Gastroesophageal sphincter (tissue), 4 donors: ENCODE results near the gene ZNRF2. TPM values are rescaled to one million over a fixed set of nuclear protein-coding genes. Genes with fewer than 3 reads are reported as not detected.

Experiments used
- ATAC-seq: fragments of 150-250 bp; one replicate; pipeline ENCODE4 v1.9.1; 2016; ENCODE audit warnings: mild to moderate bottlenecking, moderate library complexity
- H3K27ac ChIP-seq, 4 donors: fragments of 200-600 bp; sonication (generic) in 3 of 4; 1 replicate in 3 of 4; 2 replicates in 1 of 4; pipeline ENCODE4 v1.5.1; 2016 to 2019
- H3K27me3 ChIP-seq: fragments of 200-600 bp; sonication (generic); one replicate; pipeline ENCODE4 v1.5.1; 2019
- H3K36me3 ChIP-seq, 2 donors: fragments of 200-600 bp; sonication (generic); one replicate each; pipeline ENCODE4 v1.5.1; 2019; ENCODE audit warnings: control low read depth in 1 of 2
- H3K4me1 ChIP-seq, 3 donors: fragments of 200-600 bp; sonication (generic); 1 replicate in 2 of 3; 2 replicates in 1 of 3; pipeline ENCODE4 v1.5.1; 2016 to 2019; ENCODE audit warnings: control low read depth in 2 of 3
- H3K4me3 ChIP-seq, 2 donors: fragments of 200-600 bp; sonication (generic); one replicate each; pipeline ENCODE4 v1.5.1; 2019; ENCODE audit warnings: mild to moderate bottlenecking in 1 of 2, moderate library complexity in 1 of 2
- H3K9me3 ChIP-seq, 3 donors: fragments of 200-600 bp; sonication (generic); one replicate each; pipeline ENCODE4 v1.5.1; 2017 to 2019; ENCODE audit warnings: control low read depth in 2 of 3
- EP300 ChIP-seq: sonication (generic); formaldehyde crosslinking; IDR thresholded peaks from one replicate; pipeline ENCODE4 v1.6.1; 2017; ENCODE audit warnings: antibody characterized with exemption, mild to moderate bottlenecking
- POLR2A ChIP-seq, 2 donors: fragments of 450-650 bp; IDR thresholded peaks; one replicate each; pipeline ENCODE4 v1.6.1; 2017; ENCODE audit warnings: antibody characterized with exemption in 2 of 2, mild to moderate bottlenecking in 2 of 2, moderate library complexity in 1 of 2
- POLR2AphosphoS5 ChIP-seq: sonication (generic); formaldehyde crosslinking; IDR thresholded peaks from one replicate; pipeline ENCODE4 v1.6.1; 2017; ENCODE audit warnings: antibody characterized with exemption
- WGBS, 2 donors: methylation state at CpG; one replicate each; pipeline ENCODE4 v1.1.5; 2018; ENCODE audit warnings: low coverage in 1 of 2; 5-methylcytosine and 5-hydroxymethylcytosine counted together
- total RNA-seq, 4 donors: library from RNA; depleted of rRNA; stranded (reverse); fragments of >200 nt; gene quantifications; one replicate each; pipeline ENCODE4 v1.1.0, GENCODE V29; 2016
- TF ChIP-seq, protein P1 (sequence below), 4 experiments: fragments of 200-600 bp in 2 of 4; fragments of 450-650 bp in 2 of 4; sonication (generic) in 1 of 4; IDR thresholded peaks; one replicate each; pipeline ENCODE4 v1.5.1; 2017 to 2019; ENCODE audit warnings: antibody characterized with exemption in 4 of 4, mild to moderate bottlenecking in 2 of 4, moderate library complexity in 2 of 4

ZNRF2 gene
- total RNA-seq, 4 donors from 2014 or later: 12.5 to 20.9 (median 18.6) TPM

DNA sequence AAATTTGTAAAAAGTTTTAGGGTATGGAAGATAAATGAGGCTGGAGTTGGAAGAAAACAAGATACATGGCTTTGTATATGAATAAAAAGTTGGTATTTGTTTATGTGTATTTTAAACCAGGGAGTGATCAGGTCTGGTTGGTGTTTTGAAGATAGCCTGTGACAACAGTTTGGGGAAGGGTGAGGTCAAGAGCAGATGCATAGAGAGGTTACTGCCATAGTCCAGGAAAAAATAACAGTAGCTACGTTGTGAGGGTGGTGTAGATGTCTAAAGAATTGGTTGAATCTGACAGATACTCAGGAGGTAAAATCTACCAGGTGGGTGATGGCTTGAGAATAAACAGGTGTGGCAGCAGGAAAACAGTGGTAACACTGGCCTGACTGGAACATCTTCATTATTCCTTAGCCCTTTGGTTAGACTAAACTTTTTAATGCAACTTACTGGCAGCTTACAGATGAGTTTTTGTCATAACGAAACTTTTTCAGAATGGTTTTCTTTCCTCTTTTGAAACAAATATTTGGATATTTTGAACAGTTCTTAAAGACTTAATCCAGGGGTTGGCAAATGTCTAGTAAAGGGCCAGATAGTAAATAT is 25.5 kb downstream of the ZNRF2 start:
- WGBS, 2 donors: 89 to 100% methylated on average over 1 to 2 of the region's 2 CpGs

GRCh38 chr7:30310674-30311362 is 26.4 kb downstream of the ZNRF2 start:
- Histone ChIP-seq H3K4me3 (no peak overlapping the region), H3K27ac (no peak overlapping the region), H3K27me3 (no peaks in the 10 kb centered on the region), H3K9me3 (no peaks in the 10 kb centered on the region), H3K36me3 (no peaks in the 10 kb centered on the region), H3K4me1 (peaks cover 0 to 44% (median 7%) of the 10 kb centered on the region in 3 donors)
- WGBS, 2 donors: 94% methylated on average over 8 to 9 of the region's 9 CpGs
- no peak for TF ChIP-seq EP300
- TF ChIP-seq, protein P1, sequence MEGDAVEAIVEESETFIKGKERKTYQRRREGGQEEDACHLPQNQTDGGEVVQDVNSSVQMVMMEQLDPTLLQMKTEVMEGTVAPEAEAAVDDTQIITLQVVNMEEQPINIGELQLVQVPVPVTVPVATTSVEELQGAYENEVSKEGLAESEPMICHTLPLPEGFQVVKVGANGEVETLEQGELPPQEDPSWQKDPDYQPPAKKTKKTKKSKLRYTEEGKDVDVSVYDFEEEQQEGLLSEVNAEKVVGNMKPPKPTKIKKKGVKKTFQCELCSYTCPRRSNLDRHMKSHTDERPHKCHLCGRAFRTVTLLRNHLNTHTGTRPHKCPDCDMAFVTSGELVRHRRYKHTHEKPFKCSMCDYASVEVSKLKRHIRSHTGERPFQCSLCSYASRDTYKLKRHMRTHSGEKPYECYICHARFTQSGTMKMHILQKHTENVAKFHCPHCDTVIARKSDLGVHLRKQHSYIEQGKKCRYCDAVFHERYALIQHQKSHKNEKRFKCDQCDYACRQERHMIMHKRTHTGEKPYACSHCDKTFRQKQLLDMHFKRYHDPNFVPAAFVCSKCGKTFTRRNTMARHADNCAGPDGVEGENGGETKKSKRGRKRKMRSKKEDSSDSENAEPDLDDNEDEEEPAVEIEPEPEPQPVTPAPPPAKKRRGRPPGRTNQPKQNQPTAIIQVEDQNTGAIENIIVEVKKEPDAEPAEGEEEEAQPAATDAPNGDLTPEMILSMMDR (IDR thresholded peaks at IDR 0.05): no peak
- no peak for ATAC-seq

More for the DNA sequence above, 25.5 kb downstream of the ZNRF2 start:
- Histone ChIP-seq H3K27me3 (no peaks in the 10 kb centered on the region), H3K9me3 (no peaks in the 10 kb centered on the region), H3K4me3 (no peak overlapping the region), H3K4me1 (peaks cover 0 to 48% (median 7%) of the 10 kb centered on the region in 3 donors), H3K27ac (no peak overlapping the region), H3K36me3 (no peaks in the 10 kb centered on the region)
- ATAC-seq: no peak
- TF ChIP-seq POLR2AphosphoS5: no peak
- TF ChIP-seq, protein P1 (IDR thresholded peaks at IDR 0.05): no peak
- TF ChIP-seq EP300: no peak
- no peak for TF ChIP-seq POLR2A (IDR thresholded peaks at IDR 0.05)

- WGBS, 2 donors: 74 to 96% methylated on average over 3 of the region's 3 CpGs
- Histone ChIP-seq H3K4me1 (peaks cover 0 to 38% (median 7%) of the 10 kb centered on the region in 3 donors), H3K36me3 (no peaks in the 10 kb centered on the region), H3K9me3 (no peaks in the 10 kb centered on the region), H3K27me3 (no peaks in the 10 kb centered on the region), H3K4me3 (no peak overlapping the region), H3K27ac (no peak overlapping the region)
- TF ChIP-seq EP300 (no peak), POLR2A (IDR thresholded peaks at IDR 0.05) (no peak), POLR2AphosphoS5 (no peak)
- TF ChIP-seq, protein P1 (IDR thresholded peaks at IDR 0.05): no peak
- no peak for ATAC-seq
These were observed 27.8 kb downstream of the ZNRF2 start for GRCh38 chr7:30312178-30312577.

GRCh38 chr7:30313348-30313747 is 29.0 kb downstream of the ZNRF2 start:
- TF ChIP-seq POLR2AphosphoS5 (no peak), POLR2A (IDR thresholded peaks at IDR 0.05) (no peak), EP300 (no peak)
- TF ChIP-seq, protein P1 (IDR thresholded peaks at IDR 0.05): no peak
- Histone ChIP-seq H3K36me3 (no peaks in the 10 kb centered on the region), H3K4me1 (peaks cover 0 to 37% (median 7%) of the 10 kb centered on the region in 3 donors), H3K9me3 (no peaks in the 10 kb centered on the region), H3K27ac (no peak overlapping the region), H3K4me3 (no peak overlapping the region), H3K27me3 (no peaks in the 10 kb centered on the region)
- ATAC-seq: no peak
- 78 to 85% methylated on average over 3 of the region's 3 CpGs for WGBS, 2 donors

- ATAC-seq: no peak
- Histone ChIP-seq H3K4me1 (peaks cover 0 to 37% (median 4%) of the 10 kb centered on the region in 3 donors), H3K36me3 (no peaks in the 10 kb centered on the region), H3K27me3 (no peaks in the 10 kb centered on the region), H3K9me3 (no peaks in the 10 kb centered on the region), H3K4me3 (no peak overlapping the region), H3K27ac (no peak overlapping the region)
- TF ChIP-seq POLR2AphosphoS5 (no peak), EP300 (no peak), POLR2A (IDR thresholded peaks at IDR 0.05) (no peak)
- TF ChIP-seq, protein P1 (IDR thresholded peaks at IDR 0.05): no peak
- 80 to 89% methylated on average over 5 of the region's 5 CpGs for WGBS, 2 donors
These were observed 29.4 kb downstream of the ZNRF2 start for GRCh38 chr7:30313793-30314192.
